WTC11 (cell line): ENCODE data around the gene HMCN1. TPM values are rescaled to one million over a fixed set of nuclear protein-coding genes. Genes with fewer than 3 reads are reported as not detected.
A peak's percentile ranks its signal among the peaks of the same experiment; 100 is the strongest.

Experiments
- ATAC-seq: fragments of 200-7000 bp; cut with Tn5 transposase; 2 replicates; pipeline ENCODE4 v1.10.0; 2021; ENCODE audit warnings: mild to moderate bottlenecking, moderate library complexity
- CTCF ChIA-PET: fragments of 300-600 bp; sonication (Branson Sonifier 250); formaldehyde crosslinking; loops from one replicate; lab custom pipeline; 2021; ENCODE audit warnings: antibody characterized with exemption; lab: Charles Lee
- POLR2A ChIA-PET: fragments of 350-600 bp; sonication (Branson Sonifier 250); formaldehyde crosslinking; loops from one replicate; lab custom pipeline; 2021; ENCODE audit warnings: antibody characterized with exemption; lab: Charles Lee
- DNase-seq: peaks from one replicate; pipeline ENCODE4 v3.0.0; 2021; ENCODE audit warnings: low spot score
- H3K27ac Mint-ChIP-seq: 2 replicates; pipeline ENCODE4 v1.8.0; 2021; ENCODE audit warnings: mixed read lengths
- H3K27me3 Mint-ChIP-seq: 2 replicates; pipeline ENCODE4 v1.8.0; 2021; ENCODE audit warnings: low read depth, mild to moderate bottlenecking, moderate library complexity, mixed read lengths
- H3K36me3 Mint-ChIP-seq: 2 replicates; pipeline ENCODE4 v1.8.0; 2021; ENCODE audit warnings: mixed read lengths
- H3K4me1 Mint-ChIP-seq: 2 replicates; pipeline ENCODE4 v1.8.0; 2022; ENCODE audit warnings: mixed read lengths
- H3K4me3 Mint-ChIP-seq: 2 replicates; pipeline ENCODE4 v1.8.0; 2021; ENCODE audit warnings: mild to moderate bottlenecking, moderate library complexity, mixed read lengths
- H3K9me3 Mint-ChIP-seq: 2 replicates; pipeline ENCODE4 v1.8.0; 2021; ENCODE audit warnings: mixed read lengths
- ATF1 ChIP-seq: sonication (generic); formaldehyde crosslinking; IDR thresholded peaks from 2 replicates; pipeline ENCODE4 v1.8.1; 2023; ENCODE audit warnings: mild to moderate bottlenecking, moderate library complexity, missing genetic modification reagents
- CBFB ChIP-seq: sonication (generic); formaldehyde crosslinking; IDR thresholded peaks from 2 replicates; pipeline ENCODE4 v1.8.1; 2022; ENCODE audit warnings: mild to moderate bottlenecking, low read depth, missing genetic modification reagents
- CREM ChIP-seq: sonication (generic); formaldehyde crosslinking; IDR thresholded peaks from 2 replicates; pipeline ENCODE4 v1.8.1; 2022; ENCODE audit warnings: mild to moderate bottlenecking, missing genetic modification reagents, moderate library complexity
- CTCF ChIP-seq: fragments of 200-600 bp; IDR thresholded peaks from 2 replicates; pipeline ENCODE4 v1.8.0; 2022; ENCODE audit warnings: antibody characterized with exemption
- ESRRA ChIP-seq: sonication (generic); formaldehyde crosslinking; IDR thresholded peaks from 2 replicates; pipeline ENCODE4 v1.8.1; 2022; ENCODE audit warnings: mild to moderate bottlenecking, missing genetic modification reagents, borderline replicate concordance
- FOXK1 ChIP-seq: sonication (generic); formaldehyde crosslinking; IDR thresholded peaks from 2 replicates; pipeline ENCODE4 v1.8.0; 2022; ENCODE audit warnings: mild to moderate bottlenecking, moderate library complexity, missing genetic modification reagents
- MXD4 ChIP-seq: fragments of 250-450 bp; sonication (Bioruptor Pico); IDR thresholded peaks from 2 replicates; pipeline ENCODE4 v1.8.0; 2021; ENCODE audit warnings: mild to moderate bottlenecking, moderate library complexity, borderline replicate concordance
- NR3C1 ChIP-seq: sonication (generic); formaldehyde crosslinking; conservative IDR thresholded peaks from 2 replicates; pipeline ENCODE4 v1.8.1; 2023; ENCODE audit warnings: low read depth, mild to moderate bottlenecking, missing genetic modification reagents
- OVOL2 ChIP-seq: fragments of 250-450 bp; sonication (Bioruptor Pico); IDR thresholded peaks from 2 replicates; pipeline ENCODE4 v1.9.0; 2021; ENCODE audit warnings: mild to moderate bottlenecking, borderline replicate concordance
- RELA ChIP-seq: sonication (generic); formaldehyde crosslinking; IDR thresholded peaks from 2 replicates; pipeline ENCODE4 v1.8.1; 2022; ENCODE audit warnings: missing genetic modification reagents, mild to moderate bottlenecking, borderline replicate concordance
- SOX15 ChIP-seq: fragments of 250-450 bp; sonication (Bioruptor Pico); IDR thresholded peaks from 2 replicates; pipeline ENCODE4 v1.9.0; 2021; ENCODE audit warnings: mild to moderate bottlenecking
- USF2 ChIP-seq: sonication (generic); formaldehyde crosslinking; IDR thresholded peaks from 2 replicates; pipeline ENCODE4 v1.8.1; 2023; ENCODE audit warnings: mild to moderate bottlenecking, missing genetic modification reagents, moderate library complexity
- ZNF138 ChIP-seq: sonication (generic); formaldehyde crosslinking; conservative IDR thresholded peaks from 2 replicates; pipeline ENCODE4 v1.8.1; 2022; ENCODE audit warnings: mild to moderate bottlenecking, moderate library complexity, missing genetic modification reagents
- ZNF232 ChIP-seq: sonication (generic); formaldehyde crosslinking; IDR thresholded peaks from 2 replicates; pipeline ENCODE4 v1.8.0; 2022; ENCODE audit warnings: mild to moderate bottlenecking, missing genetic modification reagents
- ZNF263 ChIP-seq: sonication (generic); formaldehyde crosslinking; IDR thresholded peaks from 2 replicates; pipeline ENCODE4 v1.8.1; 2022; ENCODE audit warnings: low read depth, mild to moderate bottlenecking, moderate library complexity, missing genetic modification reagents
- ZNF396 ChIP-seq: fragments of 250-450 bp; sonication (Bioruptor Pico); IDR thresholded peaks from 2 replicates; pipeline ENCODE4 v1.8.0; 2021; ENCODE audit warnings: mild to moderate bottlenecking, moderate library complexity, borderline replicate concordance
- ZNF416 ChIP-seq: fragments of 250-450 bp; sonication (Bioruptor Pico); IDR thresholded peaks from 2 replicates; pipeline ENCODE4 v1.9.0; 2021; ENCODE audit warnings: mild to moderate bottlenecking, inconsistent platforms
- ZNF512 ChIP-seq: sonication (generic); formaldehyde crosslinking; IDR thresholded peaks from 2 replicates; pipeline ENCODE4 v1.8.1; 2022; ENCODE audit warnings: missing genetic modification reagents, borderline replicate concordance
- ZSCAN18 ChIP-seq: fragments of 250-450 bp; sonication (Bioruptor Pico); IDR thresholded peaks from 2 replicates; pipeline ENCODE4 v2.1.2; 2022; ENCODE audit warnings: mild to moderate bottlenecking, moderate library complexity
- total RNA-seq: library from RNA; stranded (reverse); gene quantifications from 3 replicates; pipeline ENCODE4 v1.2.3, GENCODE V29; 2021
- TF ChIP-seq, protein P1 (sequence below): sonication (generic); formaldehyde crosslinking; conservative IDR thresholded peaks from 2 replicates; pipeline ENCODE4 v1.8.1; 2023; ENCODE audit warnings: mild to moderate bottlenecking, low read depth, missing genetic modification reagents, moderate library complexity
- TF ChIP-seq, protein P2 (sequence below): sonication (generic); formaldehyde crosslinking; IDR thresholded peaks from 2 replicates; pipeline ENCODE4 v1.8.0; 2023; ENCODE audit warnings: mild to moderate bottlenecking, missing genetic modification reagents
- TF ChIP-seq, protein P3 (sequence below): sonication (generic); formaldehyde crosslinking; IDR thresholded peaks from 2 replicates; pipeline ENCODE4 v1.8.1; 2023; ENCODE audit warnings: mild to moderate bottlenecking, missing genetic modification reagents, moderate library complexity

Gene HMCN1
- total RNA-seq, 1 experiment from 2014 or later, result 5.6 TPM

- peak; percentile 68 for ATAC-seq
- TF ChIP-seq NR3C1, result no peak
- TF ChIP-seq CREM (CRISPR knock-in tag), result no peak
- TF ChIP-seq ZNF396 (CRISPR knock-in tag), result no peak
- TF ChIP-seq CTCF, result no peak
- no peak for TF ChIP-seq RELA (CRISPR knock-in tag)
- TF ChIP-seq MXD4 (CRISPR knock-in tag), result no peak
- TF ChIP-seq ZNF232 (CRISPR knock-in tag), result no peak
- no peak for TF ChIP-seq ESRRA (CRISPR knock-in tag)
- no peak for TF ChIP-seq ZNF416 (CRISPR knock-in tag)
- TF ChIP-seq ZNF512 (CRISPR knock-in tag), result no peak
- TF ChIP-seq, all 79 proteins: peak for 0
- ChIA-PET CTCF (interaction anchor here (1.3 to 3.2 kb wide), 2 partner anchors 471 to 485 kb away, joined by 5 to 17 read pairs; partner anchors contain the start of gene HMCN1), POLR2A (no interaction called here)
- Mint-ChIP-seq H3K4me3 (no peak overlapping the region), H3K27ac (no peak overlapping the region), H3K9me3 (0 out of 2 replicates have a peak, but pooled peaks cover 6% of the 10 kb centered on the region), H3K27me3 (no peaks in the 10 kb centered on the region), H3K4me1 (peaks cover 33% of the 10 kb centered on the region), H3K36me3 (no peaks in the 10 kb centered on the region)
- DNase-seq, result no peak
These were observed 471.9 kb downstream of the HMCN1 start for GRCh38 chr1:186206048-186206570.

GRCh38 chr1:186207391-186208085 is 473.3 kb downstream of the HMCN1 start:
- H3K4me1 Mint-ChIP-seq, result peaks cover 33% of the 10 kb centered on the region
- H3K36me3 Mint-ChIP-seq, result no peaks in the 10 kb centered on the region
- POLR2A ChIA-PET, result no interaction called here
- no peak overlapping the region for H3K27ac Mint-ChIP-seq
- H3K9me3 Mint-ChIP-seq, result 0 out of 2 replicates have a peak, but pooled peaks cover 6% of the 10 kb centered on the region
- no peak overlapping the region for H3K4me3 Mint-ChIP-seq
- DNase-seq, result no peak
- CTCF ChIA-PET, result interaction anchor here (3.2 kb wide), 1 partner anchor 487 kb away, joined by 17 read pairs; no protein-coding TSS in a partner anchor
- no peaks in the 10 kb centered on the region for H3K27me3 Mint-ChIP-seq
- no peak for ATAC-seq
- TF ChIP-seq ZNF263 (CRISPR knock-in tag) (no peak), ZNF232 (CRISPR knock-in tag) (no peak), ZSCAN18 (CRISPR knock-in tag) (no peak), USF2 (CRISPR knock-in tag) (no peak), CBFB (no peak), FOXK1 (CRISPR knock-in tag) (no peak), ZNF138 (CRISPR knock-in tag) (no peak), SOX15 (no peak), ATF1 (CRISPR knock-in tag) (no peak), OVOL2 (CRISPR knock-in tag) (no peak), ZNF416 (CRISPR knock-in tag) (no peak)
- TF ChIP-seq, protein P1, sequence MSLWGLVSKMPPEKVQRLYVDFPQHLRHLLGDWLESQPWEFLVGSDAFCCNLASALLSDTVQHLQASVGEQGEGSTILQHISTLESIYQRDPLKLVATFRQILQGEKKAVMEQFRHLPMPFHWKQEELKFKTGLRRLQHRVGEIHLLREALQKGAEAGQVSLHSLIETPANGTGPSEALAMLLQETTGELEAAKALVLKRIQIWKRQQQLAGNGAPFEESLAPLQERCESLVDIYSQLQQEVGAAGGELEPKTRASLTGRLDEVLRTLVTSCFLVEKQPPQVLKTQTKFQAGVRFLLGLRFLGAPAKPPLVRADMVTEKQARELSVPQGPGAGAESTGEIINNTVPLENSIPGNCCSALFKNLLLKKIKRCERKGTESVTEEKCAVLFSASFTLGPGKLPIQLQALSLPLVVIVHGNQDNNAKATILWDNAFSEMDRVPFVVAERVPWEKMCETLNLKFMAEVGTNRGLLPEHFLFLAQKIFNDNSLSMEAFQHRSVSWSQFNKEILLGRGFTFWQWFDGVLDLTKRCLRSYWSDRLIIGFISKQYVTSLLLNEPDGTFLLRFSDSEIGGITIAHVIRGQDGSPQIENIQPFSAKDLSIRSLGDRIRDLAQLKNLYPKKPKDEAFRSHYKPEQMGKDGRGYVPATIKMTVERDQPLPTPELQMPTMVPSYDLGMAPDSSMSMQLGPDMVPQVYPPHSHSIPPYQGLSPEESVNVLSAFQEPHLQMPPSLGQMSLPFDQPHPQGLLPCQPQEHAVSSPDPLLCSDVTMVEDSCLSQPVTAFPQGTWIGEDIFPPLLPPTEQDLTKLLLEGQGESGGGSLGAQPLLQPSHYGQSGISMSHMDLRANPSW (CRISPR knock-in tag), result no peak
- TF ChIP-seq, protein P2, sequence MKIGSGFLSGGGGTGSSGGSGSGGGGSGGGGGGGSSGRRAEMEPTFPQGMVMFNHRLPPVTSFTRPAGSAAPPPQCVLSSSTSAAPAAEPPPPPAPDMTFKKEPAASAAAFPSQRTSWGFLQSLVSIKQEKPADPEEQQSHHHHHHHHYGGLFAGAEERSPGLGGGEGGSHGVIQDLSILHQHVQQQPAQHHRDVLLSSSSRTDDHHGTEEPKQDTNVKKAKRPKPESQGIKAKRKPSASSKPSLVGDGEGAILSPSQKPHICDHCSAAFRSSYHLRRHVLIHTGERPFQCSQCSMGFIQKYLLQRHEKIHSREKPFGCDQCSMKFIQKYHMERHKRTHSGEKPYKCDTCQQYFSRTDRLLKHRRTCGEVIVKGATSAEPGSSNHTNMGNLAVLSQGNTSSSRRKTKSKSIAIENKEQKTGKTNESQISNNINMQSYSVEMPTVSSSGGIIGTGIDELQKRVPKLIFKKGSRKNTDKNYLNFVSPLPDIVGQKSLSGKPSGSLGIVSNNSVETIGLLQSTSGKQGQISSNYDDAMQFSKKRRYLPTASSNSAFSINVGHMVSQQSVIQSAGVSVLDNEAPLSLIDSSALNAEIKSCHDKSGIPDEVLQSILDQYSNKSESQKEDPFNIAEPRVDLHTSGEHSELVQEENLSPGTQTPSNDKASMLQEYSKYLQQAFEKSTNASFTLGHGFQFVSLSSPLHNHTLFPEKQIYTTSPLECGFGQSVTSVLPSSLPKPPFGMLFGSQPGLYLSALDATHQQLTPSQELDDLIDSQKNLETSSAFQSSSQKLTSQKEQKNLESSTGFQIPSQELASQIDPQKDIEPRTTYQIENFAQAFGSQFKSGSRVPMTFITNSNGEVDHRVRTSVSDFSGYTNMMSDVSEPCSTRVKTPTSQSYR (CRISPR knock-in tag), result no peak
- TF ChIP-seq, protein P3, sequence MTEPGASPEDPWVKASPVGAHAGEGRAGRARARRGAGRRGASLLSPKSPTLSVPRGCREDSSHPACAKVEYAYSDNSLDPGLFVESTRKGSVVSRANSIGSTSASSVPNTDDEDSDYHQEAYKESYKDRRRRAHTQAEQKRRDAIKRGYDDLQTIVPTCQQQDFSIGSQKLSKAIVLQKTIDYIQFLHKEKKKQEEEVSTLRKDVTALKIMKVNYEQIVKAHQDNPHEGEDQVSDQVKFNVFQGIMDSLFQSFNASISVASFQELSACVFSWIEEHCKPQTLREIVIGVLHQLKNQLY (CRISPR knock-in tag), result no peak
